Dedifferentiated amniotic fluid mesenchymal stem cell (primary cell): ENCODE results near the gene UPK1A.
"Not testable (repeated sequence)": the region's sequence is repeated elsewhere in the genome, so short reads cannot be mapped to it uniquely, and the experiment has no call there.

Experiments
- DNase-seq: peaks from one replicate; pipeline ENCODE4 v3.0.0-alpha.2; 2016; ENCODE audit errors: extremely low spot score

The UPK1A gene

GRCh38 chr19:35717665-35718344, 51.5 kb downstream of the UPK1A start, which contains the start of gene KMT2B:
Gene KMT2B, plus strand, starts transcription at chr19:35718003. Its CDS starts 16 bp downstream, at chr19:35718019.
- peak; percentile 87 for DNase-seq

- DNase-seq: no peak
These were observed 52.2 kb downstream of the UPK1A start for GRCh38 chr19:35718345-35719041.

GRCh38 chr19:35719402-35720162, 53.3 kb downstream of the UPK1A start:
- DNase-seq: no peak

- DNase-seq: no peak
These were observed 53.8 kb downstream of the UPK1A start for GRCh38 chr19:35720163-35720524.

GRCh38 chr19:35720648-35721047, 54.3 kb downstream of the UPK1A start:
- no peak for DNase-seq

- no peak for DNase-seq
These were observed 55.1 kb downstream of the UPK1A start for GRCh38 chr19:35721374-35721773.

- DNase-seq: no peak
These were observed 56.1 kb downstream of the UPK1A start for GRCh38 chr19:35722461-35722860.

- DNase-seq: no peak
These were observed 56.6 kb downstream of the UPK1A start for GRCh38 chr19:35722897-35723296.

- DNase-seq: no peak
These were observed 57.4 kb downstream of the UPK1A start for GRCh38 chr19:35723671-35724070.

GRCh38 chr19:35724132-35724531, 57.8 kb downstream of the UPK1A start:
- not testable (repeated sequence) for DNase-seq

- no peak for DNase-seq
These were observed 58.2 kb downstream of the UPK1A start for GRCh38 chr19:35724560-35724959.

- no peak for DNase-seq
These were observed 59.0 kb downstream of the UPK1A start for GRCh38 chr19:35725216-35725861.

- no peak for DNase-seq
These were observed 61.0 kb downstream of the UPK1A start for GRCh38 chr19:35727053-35727955.
